Measurements from ENCODE around the gene MGLL. TPM values are rescaled to one million over a fixed set of nuclear protein-coding genes. Genes with fewer than 3 reads are reported as not detected.

Gene MGLL
- total RNA-seq, 2 experiments from 2014 or later, result 0.31 to 0.41 TPM

- Mint-ChIP-seq H3K4me1 (ENCODE audit: low read depth) (no peaks in the 10 kb centered on the region), H3K9me3 (no peaks in the 10 kb centered on the region), H3K4me3 (no peak overlapping the region), H3K27me3 (peaks cover 12% of the 10 kb centered on the region), H3K27ac (no peak overlapping the region), H3K36me3 (no peaks in the 10 kb centered on the region)
- intact Hi-C loops (cut with micrococcal nuclease), result no loop called here
- CTCF ChIA-PET, result no interaction called here
- POLR2A ChIA-PET, result no interaction called here
- no peak for DNase-seq
These were observed 27.1 kb upstream of the MGLL start for GRCh38 chr3:127849368-127849767.

DNA sequence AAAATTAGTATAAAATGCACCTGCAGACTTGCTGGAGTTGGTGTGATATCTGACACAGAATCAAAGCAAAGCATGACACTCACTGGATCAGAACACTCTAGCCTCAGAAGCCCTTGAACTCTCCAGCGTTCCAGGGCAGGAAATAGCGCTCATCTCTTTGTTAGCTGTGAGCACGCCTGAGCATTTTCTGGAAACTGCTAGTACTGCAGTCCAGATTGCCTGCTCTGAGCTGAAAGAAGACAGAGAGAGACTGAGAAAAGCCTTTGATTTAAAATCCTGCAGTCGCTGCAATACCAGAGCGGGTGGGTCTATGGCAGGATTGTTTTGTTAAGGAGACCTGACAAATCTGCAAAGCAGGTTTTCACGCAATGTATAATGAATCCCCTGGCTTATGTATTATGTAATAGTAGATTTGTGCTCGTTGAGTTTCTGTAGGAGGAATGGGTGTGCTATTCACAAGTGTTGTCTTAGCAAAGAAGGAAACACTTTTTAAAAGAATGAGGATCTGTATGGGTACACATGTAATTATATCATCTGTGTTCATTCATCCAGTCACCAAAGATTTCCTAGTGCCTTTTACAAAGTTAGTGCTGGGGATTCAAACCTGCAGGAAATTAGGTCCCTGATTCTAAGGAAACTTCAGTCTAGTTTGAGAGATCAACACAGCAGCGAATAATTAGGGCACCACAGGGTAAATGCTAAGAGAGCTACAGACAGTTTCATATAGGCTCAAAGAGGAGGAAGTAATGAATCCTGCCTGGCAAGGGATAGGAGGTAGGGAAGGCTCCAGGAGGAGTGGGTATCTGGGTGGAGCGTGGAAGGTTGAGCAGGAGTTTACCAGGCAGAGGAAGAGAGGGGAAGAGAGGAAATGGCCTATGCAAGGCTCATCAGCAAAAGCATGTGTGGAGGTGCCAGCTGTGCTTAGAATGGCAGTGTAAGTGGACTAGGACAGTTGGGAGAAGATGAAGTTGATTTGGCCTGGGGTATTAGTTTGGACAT is 26.1 kb upstream of the MGLL start:
- intact Hi-C loops (cut with micrococcal nuclease), result no loop called here
- Mint-ChIP-seq H3K36me3 (no peaks in the 10 kb centered on the region), H3K27me3 (peaks cover 12% of the 10 kb centered on the region), H3K4me1 (ENCODE audit: low read depth) (no peaks in the 10 kb centered on the region), H3K27ac (no peak overlapping the region), H3K4me3 (no peak overlapping the region), H3K9me3 (no peaks in the 10 kb centered on the region)
- POLR2A ChIA-PET, result no interaction called here
- CTCF ChIA-PET, result no interaction called here
- no peak for DNase-seq

GRCh38 chr3:127847236-127847720 is 25.0 kb upstream of the MGLL start:
- intact Hi-C loops (cut with micrococcal nuclease), result no loop called here
- CTCF ChIA-PET, result no interaction called here

DNA sequence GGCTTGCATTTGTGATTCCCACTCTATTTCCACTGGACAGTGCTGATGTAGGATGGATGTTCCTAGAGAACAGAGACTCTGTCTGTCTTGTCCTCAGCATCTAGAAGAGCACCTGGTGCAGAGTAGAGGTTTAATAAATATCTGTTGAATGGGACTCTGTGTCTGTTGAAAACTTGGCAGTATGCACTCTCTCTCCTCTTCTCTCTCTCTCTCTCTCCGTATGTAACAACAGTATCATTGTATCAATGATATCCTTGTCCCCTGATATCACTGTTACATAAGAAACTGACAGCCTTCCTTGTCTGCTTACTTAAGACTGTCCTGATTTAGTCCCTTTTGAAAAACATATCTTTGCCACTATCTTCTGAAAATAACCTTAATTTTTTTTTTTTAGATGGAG is 24.3 kb upstream of the MGLL start:
- H3K4me3 Mint-ChIP-seq, result no peak overlapping the region
- POLR2A ChIA-PET, result interaction anchor here (0.7 kb wide), 1 partner anchor 1212 kb away, joined by 3 read pairs; no protein-coding TSS in a partner anchor
- H3K27ac Mint-ChIP-seq, result no peak overlapping the region
- DNase-seq, result no peak
- intact Hi-C loops (cut with micrococcal nuclease), result no loop called here
- no peaks in the 10 kb centered on the region for H3K4me1 Mint-ChIP-seq (ENCODE audit: low read depth)
- no peaks in the 10 kb centered on the region for H3K36me3 Mint-ChIP-seq
- H3K9me3 Mint-ChIP-seq, result no peaks in the 10 kb centered on the region
- CTCF ChIA-PET, result no interaction called here
- H3K27me3 Mint-ChIP-seq, result peaks cover 12% of the 10 kb centered on the region

More at GRCh38 chr3:127847236-127847720, 25.0 kb upstream of the MGLL start:
- Mint-ChIP-seq H3K4me3 (no peak overlapping the region), H3K27me3 (peaks cover 12% of the 10 kb centered on the region), H3K27ac (no peak overlapping the region), H3K9me3 (no peaks in the 10 kb centered on the region), H3K4me1 (ENCODE audit: low read depth) (no peaks in the 10 kb centered on the region), H3K36me3 (no peaks in the 10 kb centered on the region)
- POLR2A ChIA-PET, result interaction anchor here (0.7 kb wide), 1 partner anchor 1213 kb away, joined by 3 read pairs; no protein-coding TSS in a partner anchor
- DNase-seq, result no peak

DNA sequence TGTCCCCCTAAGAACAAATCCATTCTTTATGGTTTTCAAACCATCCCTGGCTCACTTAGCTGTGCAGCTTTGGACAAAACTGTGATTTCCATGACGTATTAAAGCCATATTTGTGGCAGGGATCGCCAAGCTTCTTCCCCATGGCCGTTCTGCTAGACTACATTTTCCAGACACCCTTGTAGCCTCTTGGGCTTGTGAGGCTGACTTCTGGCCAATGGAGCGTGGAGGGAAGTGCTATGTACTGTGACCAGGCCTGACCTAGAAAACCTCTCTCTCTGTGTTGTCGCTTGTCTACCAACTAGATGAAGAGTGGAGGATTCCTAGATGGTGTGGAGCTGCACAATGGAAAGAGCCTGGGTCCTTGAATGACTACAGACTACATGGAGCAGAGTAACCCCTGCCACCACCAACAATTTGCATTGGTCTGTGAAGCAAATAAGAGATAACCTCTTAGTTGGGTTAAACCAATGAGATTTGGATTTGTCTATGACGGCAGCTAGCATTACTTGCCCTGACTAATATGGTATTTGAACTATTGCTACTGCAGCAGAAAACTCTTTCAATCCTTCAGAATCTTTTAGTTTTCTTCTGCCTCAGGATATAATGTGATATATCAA is 22.1 kb upstream of the MGLL start:
- DNase-seq, result no peak
- H3K4me1 Mint-ChIP-seq (ENCODE audit: low read depth), result no peaks in the 10 kb centered on the region
- no peaks in the 10 kb centered on the region for H3K9me3 Mint-ChIP-seq
- no peak overlapping the region for H3K4me3 Mint-ChIP-seq
- H3K36me3 Mint-ChIP-seq, result no peaks in the 10 kb centered on the region
- H3K27me3 Mint-ChIP-seq, result peaks cover 12% of the 10 kb centered on the region
- intact Hi-C loops (cut with micrococcal nuclease), result no loop called here
- POLR2A ChIA-PET, result no interaction called here
- no peak overlapping the region for H3K27ac Mint-ChIP-seq
- CTCF ChIA-PET, result interaction anchor here (0.8 kb wide), 1 partner anchor 13 kb away, joined by 3 read pairs; no protein-coding TSS in a partner anchor

- H3K27ac Mint-ChIP-seq, result no peak overlapping the region
- no peak overlapping the region for H3K4me3 Mint-ChIP-seq
- no peaks in the 10 kb centered on the region for H3K9me3 Mint-ChIP-seq
- ChIA-PET CTCF (no interaction called here), POLR2A (no interaction called here)
- DNase-seq, result no peak
- no peaks in the 10 kb centered on the region for H3K36me3 Mint-ChIP-seq
- no peaks in the 10 kb centered on the region for H3K4me1 Mint-ChIP-seq (ENCODE audit: low read depth)
- H3K27me3 Mint-ChIP-seq, result peaks cover 13% of the 10 kb centered on the region
- intact Hi-C loops (cut with micrococcal nuclease), result no loop called here
These were observed 18.4 kb upstream of the MGLL start for GRCh38 chr3:127840671-127841070.

DNA sequence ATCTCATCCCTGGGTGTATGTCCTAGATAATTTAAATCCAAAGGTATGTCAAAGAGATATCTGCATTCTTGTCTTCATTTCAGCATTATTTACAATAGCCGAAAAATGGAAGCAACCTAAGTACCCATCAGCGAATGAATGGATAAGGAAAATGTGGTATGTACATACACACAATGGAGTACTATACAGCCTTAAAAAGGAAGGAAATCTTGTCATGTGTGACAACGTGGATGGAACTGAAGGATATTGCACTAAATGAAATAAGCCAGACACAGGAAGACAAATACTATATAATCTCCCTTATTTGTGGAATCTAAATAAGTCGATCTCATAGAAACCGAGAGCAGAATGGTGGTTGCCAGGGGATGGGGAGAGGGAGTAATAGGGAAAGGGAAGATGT is 16.8 kb upstream of the MGLL start:
- CTCF ChIA-PET, result no interaction called here
- no peak for DNase-seq
- intact Hi-C loops (cut with micrococcal nuclease), result loop anchor here (10.0 kb wide), 1 partner anchor 264 kb away; no protein-coding TSS in a partner anchor
- Mint-ChIP-seq H3K27ac (no peak overlapping the region), H3K36me3 (no peaks in the 10 kb centered on the region), H3K4me1 (ENCODE audit: low read depth) (no peaks in the 10 kb centered on the region), H3K27me3 (peaks cover 10% of the 10 kb centered on the region), H3K4me3 (no peak overlapping the region), H3K9me3 (no peaks in the 10 kb centered on the region)
- POLR2A ChIA-PET, result no interaction called here

- H3K4me1 Mint-ChIP-seq (ENCODE audit: low read depth), result no peaks in the 10 kb centered on the region
- no peaks in the 10 kb centered on the region for H3K36me3 Mint-ChIP-seq
- ChIA-PET CTCF (no interaction called here), POLR2A (no interaction called here)
- peaks cover 17% of the 10 kb centered on the region for H3K27me3 Mint-ChIP-seq
- intact Hi-C loops (cut with micrococcal nuclease), result loop anchor here (10.0 kb wide), 1 partner anchor 261 kb away; no protein-coding TSS in a partner anchor
- peaks cover 5% of the 10 kb centered on the region for H3K9me3 Mint-ChIP-seq
- DNase-seq, result no peak
- no peak overlapping the region for H3K4me3 Mint-ChIP-seq
- no peak overlapping the region for H3K27ac Mint-ChIP-seq
These were observed 13.9 kb upstream of the MGLL start for GRCh38 chr3:127835993-127836882.

DNA sequence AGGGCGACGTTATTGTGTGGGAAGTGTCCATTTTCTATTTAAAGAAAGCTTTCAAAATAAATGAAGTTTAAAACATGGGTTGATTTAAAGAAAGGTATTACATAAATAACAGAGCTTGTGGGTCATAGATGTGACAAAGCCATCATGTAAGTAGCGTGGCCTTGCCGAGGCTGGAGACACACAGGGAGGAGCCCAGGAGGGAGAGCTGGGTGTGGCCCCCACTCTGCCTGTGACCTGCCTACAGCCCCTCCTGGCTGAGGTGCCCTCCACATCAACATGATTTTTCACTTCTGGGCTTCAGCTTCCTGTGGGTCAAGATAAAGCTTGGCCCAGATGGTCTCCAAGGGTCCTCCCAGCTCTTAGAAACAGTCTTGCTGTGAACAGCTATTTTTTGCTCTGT is 12.5 kb upstream of the MGLL start:
- POLR2A ChIA-PET, result no interaction called here

GRCh38 chr3:127833281-127834032 is 11.1 kb upstream of the MGLL start:
- H3K9me3 Mint-ChIP-seq, result peaks cover 25% of the 10 kb centered on the region
- DNase-seq, result no peak
- peaks cover 12% of the 10 kb centered on the region for H3K27me3 Mint-ChIP-seq
- no peaks in the 10 kb centered on the region for H3K4me1 Mint-ChIP-seq (ENCODE audit: low read depth)
- intact Hi-C loops (cut with micrococcal nuclease), result loop anchor here (10.0 kb wide), 1 partner anchor 259 kb away; no protein-coding TSS in a partner anchor
- no peak overlapping the region for H3K4me3 Mint-ChIP-seq
- peaks cover 1% of the 10 kb centered on the region for H3K36me3 Mint-ChIP-seq
- ChIA-PET CTCF (interaction anchor here (1.5 kb wide), 1 partner anchor 137 kb away, joined by 3 read pairs; no protein-coding TSS in a partner anchor), POLR2A (interaction anchor here (0.6 kb wide), 1 partner anchor 10 kb away, joined by 3 read pairs; no protein-coding TSS in a partner anchor)
- H3K27ac Mint-ChIP-seq, result no peak overlapping the region

More for the DNA sequence above, 12.5 kb upstream of the MGLL start:
- Mint-ChIP-seq H3K36me3 (no peaks in the 10 kb centered on the region), H3K4me1 (ENCODE audit: low read depth) (no peaks in the 10 kb centered on the region), H3K27ac (no peak overlapping the region), H3K4me3 (no peak overlapping the region), H3K9me3 (peaks cover 14% of the 10 kb centered on the region), H3K27me3 (peaks cover 18% of the 10 kb centered on the region)
- no peak for DNase-seq
- intact Hi-C loops (cut with micrococcal nuclease), result loop anchor here (10.0 kb wide), 1 partner anchor 260 kb away; no protein-coding TSS in a partner anchor
- CTCF ChIA-PET, result interaction anchor here (1.5 kb wide), 1 partner anchor 136 kb away, joined by 3 read pairs; no protein-coding TSS in a partner anchor

DNA sequence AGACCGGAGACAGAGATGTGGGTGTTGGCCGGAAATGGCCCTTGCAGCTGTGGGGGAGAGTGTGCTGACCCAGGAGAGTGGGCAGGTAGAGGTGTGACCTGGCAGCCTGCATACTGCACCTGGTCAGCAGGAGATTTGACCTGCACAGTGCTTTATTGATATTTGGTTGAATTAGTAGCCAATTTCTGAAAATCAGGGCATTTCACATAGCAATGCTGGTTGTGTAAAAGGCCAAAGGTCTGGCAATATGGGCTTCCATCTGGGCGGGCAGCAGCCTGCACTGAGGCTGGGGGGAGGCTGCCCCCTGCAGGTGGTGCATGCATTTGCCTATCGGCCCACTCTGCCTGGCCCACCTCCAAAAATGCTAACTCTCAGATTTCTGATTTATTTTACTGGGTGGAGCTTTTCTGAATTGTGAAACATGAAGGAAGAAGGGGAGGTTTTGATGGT is 9.4 kb upstream of the MGLL start:
- CTCF ChIA-PET, result interaction anchor here (1.1 to 1.5 kb wide), 3 partner anchors 13 to 257 kb away, joined by 3 to 8 read pairs (median 3); no protein-coding TSS in a partner anchor
- H3K27me3 Mint-ChIP-seq, result peaks cover 11% of the 10 kb centered on the region
- intact Hi-C loops (cut with micrococcal nuclease), result loop anchor here (10.0 kb wide), 1 partner anchor 257 kb away; no protein-coding TSS in a partner anchor

More for the DNA sequence above, 9.4 kb upstream of the MGLL start:
- POLR2A ChIA-PET, result no interaction called here
- Mint-ChIP-seq H3K4me1 (ENCODE audit: low read depth) (no peaks in the 10 kb centered on the region), H3K9me3 (peaks cover 34% of the 10 kb centered on the region), H3K27ac (no peak overlapping the region), H3K4me3 (no peak overlapping the region), H3K36me3 (peaks cover 1% of the 10 kb centered on the region)
- DNase-seq, result peak; percentile 32

Data from activated CD4-positive, alpha-beta memory T cell treated with anti-CD3 and anti-CD28 coated beads for 36 hours (primary cell).